ENCODE measurements around the gene PRRT2. TPM values are rescaled to one million over a fixed set of nuclear protein-coding genes. Genes with fewer than 3 reads are reported as not detected.

The PRRT2 gene
- total RNA-seq, 1 experiment from 2014 or later, result 20.5 TPM

GRCh38 chr16:29802416-29802935 is 9.5 kb upstream of the PRRT2 start:
- Mint-ChIP-seq H3K4me3 (no peak overlapping the region), H3K36me3 (peaks cover 47% of the 10 kb centered on the region), H3K27me3 (ENCODE audit: low read depth) (no peaks in the 10 kb centered on the region), H3K9me3 (no peaks in the 10 kb centered on the region), H3K4me1 (peaks cover 22% of the 10 kb centered on the region), H3K27ac (peak overlapping the region; percentile 90; the same call in 1 of the 2 replicates)
- ChIA-PET POLR2A (interaction anchor here (1.0 to 1.1 kb wide), 2 partner anchors 12 to 13 kb away, joined by 3 to 5 read pairs; partner anchors contain the start of gene PAGR1), CTCF (interaction anchor here (0.7 to 2.8 kb wide), 3 partner anchors 13 to 1098 kb away, joined by 3 to 11 read pairs (median 3); partner anchors contain the start of gene PAGR1)
- DNase-seq (ENCODE audit: low spot score) (no peak), ATAC-seq (no peak)
- TF ChIP-seq FOXP4 (CRISPR knock-in tag; IDR thresholded peaks at IDR 0.05) (no peak), TEAD4 (CRISPR knock-in tag; IDR thresholded peaks at IDR 0.05) (no peak), E2F4 (CRISPR knock-in tag; IDR thresholded peaks at IDR 0.05; ENCODE audit: borderline replicate concordance, low read depth) (no peak), PRDM15 (CRISPR knock-in tag; IDR thresholded peaks at IDR 0.05) (no peak), ZNF263 (CRISPR knock-in tag; IDR thresholded peaks at IDR 0.05; ENCODE audit: low read depth) (no peak), ATF2 (CRISPR knock-in tag; IDR thresholded peaks at IDR 0.05; ENCODE audit: borderline replicate concordance, low read depth) (no peak), ETV6 (CRISPR knock-in tag; IDR thresholded peaks at IDR 0.05) (no peak), CBFB (CRISPR knock-in tag; IDR thresholded peaks at IDR 0.05; ENCODE audit: low read depth) (no peak), MYBL2 (CRISPR knock-in tag; IDR thresholded peaks at IDR 0.05) (no peak), AFF4 (CRISPR knock-in tag; IDR thresholded peaks at IDR 0.05; ENCODE audit: borderline replicate concordance) (no peak), OVOL2 (CRISPR knock-in tag; IDR thresholded peaks at IDR 0.05; ENCODE audit: borderline replicate concordance) (no peak), ESRRA (CRISPR knock-in tag; IDR thresholded peaks at IDR 0.05; ENCODE audit: borderline replicate concordance) (no peak)
